Loucy (cell line): Measurements from ENCODE around the gene MITF.

Source experiments
- H2AFZ ChIP-seq: fragments of 200-600 bp; sonication (generic); 2 replicates; pipeline ENCODE4 v1.6.0; 2016; ENCODE audit warnings: antibody characterized with exemption, mild to moderate bottlenecking, low read length, moderate library complexity
- H3F3A ChIP-seq: fragments of 200-600 bp; 2 replicates; pipeline ENCODE4 v1.6.0; 2016; ENCODE audit warnings: antibody characterized with exemption, low read depth, mild to moderate bottlenecking
- H3K27me3 ChIP-seq: fragments of 200-600 bp; sonication (generic); 2 replicates; pipeline ENCODE4 v1.6.1; 2014; ENCODE audit warnings: low read length, mild to moderate bottlenecking; ENCODE audit not compliant: insufficient read depth, poor library complexity, severe bottlenecking
- H3K36me3 ChIP-seq: fragments of 200-600 bp; sonication (generic); 2 replicates; pipeline ENCODE4 v1.6.1; 2016; ENCODE audit warnings: low read length; ENCODE audit not compliant: insufficient read depth
- H3K4me1 ChIP-seq: fragments of 200-600 bp; sonication (generic); 2 replicates; pipeline ENCODE4 v1.5.1; 2014; ENCODE audit warnings: low read length, mild to moderate bottlenecking; ENCODE audit not compliant: insufficient read depth, poor library complexity, severe bottlenecking
- H3K4me2 ChIP-seq: fragments of 200-600 bp; sonication (generic); 2 replicates; pipeline ENCODE4 v1.6.0; 2014; ENCODE audit warnings: antibody characterized with exemption, low read length, low read depth, mild to moderate bottlenecking; ENCODE audit not compliant: poor library complexity, severe bottlenecking
- H3K4me3 ChIP-seq: fragments of 200-600 bp; sonication (generic); 2 replicates; pipeline ENCODE4 v1.5.1; 2014; ENCODE audit warnings: low read length, mild to moderate bottlenecking, mixed read lengths; ENCODE audit not compliant: poor library complexity, severe bottlenecking
- H3K79me2 ChIP-seq: fragments of 200-600 bp; sonication (generic); 2 replicates; pipeline ENCODE4 v1.6.1; 2014; ENCODE audit warnings: low read length; ENCODE audit not compliant: insufficient read depth
- H3K9ac ChIP-seq: fragments of 200-600 bp; sonication (generic); 2 replicates; pipeline ENCODE4 v1.6.0; 2014; ENCODE audit warnings: mild to moderate bottlenecking, low read depth, low read length, moderate library complexity; ENCODE audit not compliant: poor library complexity, severe bottlenecking
- H3K9me2 ChIP-seq: fragments of 200-600 bp; sonication (generic); replicated peaks from 2 replicates; pipeline ENCODE4 v1.6.1; 2016; ENCODE audit warnings: low read depth, low read length, mixed read lengths
- H3K9me3 ChIP-seq: fragments of 200-600 bp; sonication (generic); 2 replicates; pipeline ENCODE4 v1.6.1; 2014; ENCODE audit warnings: mild to moderate bottlenecking, antibody characterized with exemption, low read length, low read depth; ENCODE audit not compliant: insufficient read depth
- H4K20me1 ChIP-seq: fragments of 200-600 bp; sonication (generic); 2 replicates; pipeline ENCODE4 v1.6.0; 2014; ENCODE audit warnings: antibody characterized with exemption, low read length, mild to moderate bottlenecking; ENCODE audit not compliant: insufficient read depth, poor library complexity, severe bottlenecking
- CTCF ChIP-seq: fragments of 200-600 bp; sonication (generic); conservative IDR thresholded peaks from 2 replicates; pipeline ENCODE4 v1.5.1; 2014; ENCODE audit warnings: mild to moderate bottlenecking, antibody characterized with exemption, low read length
- EZH2phosphoT487 ChIP-seq: fragments of 200-600 bp; IDR thresholded peaks from 2 replicates; pipeline ENCODE4 v1.6.1; 2018; ENCODE audit warnings: antibody characterized with exemption, mild to moderate bottlenecking, moderate library complexity, borderline replicate concordance

MITF gene

GRCh38 chr3:69696367-69696766 is 42.9 kb upstream of the MITF start:
- TF ChIP-seq CTCF (no peak), EZH2phosphoT487 (no peak)
- Histone ChIP-seq H3K4me1 (no peaks in the 10 kb centered on the region), H3K9me3 (no peaks in the 10 kb centered on the region), H4K20me1 (no peaks in the 10 kb centered on the region), H3K4me2 (no peak overlapping the region), H3K9me2 (no peaks in the 10 kb centered on the region), H3K36me3 (no peaks in the 10 kb centered on the region), H3F3A (no peaks in the 10 kb centered on the region), H3K79me2 (no peaks in the 10 kb centered on the region), H3K4me3 (no peak overlapping the region), H3K27me3 (no peaks in the 10 kb centered on the region), H2AFZ (no peak overlapping the region), H3K9ac (no peak overlapping the region)

- no peak for TF ChIP-seq CTCF
- TF ChIP-seq EZH2phosphoT487, result no peak
- H3K4me2 ChIP-seq, result no peak overlapping the region
- H3K9me2 ChIP-seq, result no peaks in the 10 kb centered on the region
- H3K27me3 ChIP-seq, result no peaks in the 10 kb centered on the region
- no peak overlapping the region for H3K4me3 ChIP-seq
- H3K79me2 ChIP-seq, result no peaks in the 10 kb centered on the region
- H3F3A ChIP-seq, result no peaks in the 10 kb centered on the region
- H2AFZ ChIP-seq, result no peak overlapping the region
- no peaks in the 10 kb centered on the region for H3K4me1 ChIP-seq
- H3K36me3 ChIP-seq, result no peaks in the 10 kb centered on the region
- no peak overlapping the region for H3K9ac ChIP-seq
- H3K9me3 ChIP-seq, result no peaks in the 10 kb centered on the region
- H4K20me1 ChIP-seq, result no peaks in the 10 kb centered on the region
Measured at GRCh38 chr3:69697381-69697780, 41.9 kb upstream of the MITF start.

GRCh38 chr3:69698728-69699127 is 40.5 kb upstream of the MITF start:
- H2AFZ ChIP-seq, result no peak overlapping the region
- H3K27me3 ChIP-seq, result no peaks in the 10 kb centered on the region
- no peak overlapping the region for H3K9ac ChIP-seq
- no peak for TF ChIP-seq CTCF
- no peak for TF ChIP-seq EZH2phosphoT487
- H3K79me2 ChIP-seq, result no peaks in the 10 kb centered on the region
- no peaks in the 10 kb centered on the region for H3K9me2 ChIP-seq
- no peaks in the 10 kb centered on the region for H3K4me1 ChIP-seq
- H3K36me3 ChIP-seq, result no peaks in the 10 kb centered on the region
- H4K20me1 ChIP-seq, result no peaks in the 10 kb centered on the region
- no peaks in the 10 kb centered on the region for H3K9me3 ChIP-seq
- no peaks in the 10 kb centered on the region for H3F3A ChIP-seq
- no peak overlapping the region for H3K4me2 ChIP-seq
- no peak overlapping the region for H3K4me3 ChIP-seq
